H1 (cell line): ENCODE results near the gene CD14. TPM values are rescaled to one million over a fixed set of nuclear protein-coding genes. Genes with fewer than 3 reads are reported as not detected.

ENCODE experiments used
- ASH2L ChIP-seq: fragments of 200-600, 300-600 bp; sonication (generic); IDR thresholded peaks from one replicate; pipeline ENCODE4 v1.7.1; 2017; ENCODE audit warnings: low read length
- BACH1 ChIP-seq: IDR thresholded peaks from 2 replicates; pipeline ENCODE4 v1.6.1; 2012; ENCODE audit warnings: low read length, improper control_type of control experiment
- HDAC6 ChIP-seq: IDR thresholded peaks from one replicate; pipeline ENCODE4 v1.7.1; 2012; ENCODE audit warnings: low read depth, mild to moderate bottlenecking, inconsistent platforms, low read length, moderate library complexity
- JUN ChIP-seq: IDR thresholded peaks from 2 replicates; pipeline ENCODE4 v1.6.1; 2011; ENCODE audit warnings: low read depth, mild to moderate bottlenecking, improper control_type of control experiment, low read length
- SP2 ChIP-seq: IDR thresholded peaks from 2 replicates; pipeline ENCODE4 v1.6.1; 2012; ENCODE audit warnings: mild to moderate bottlenecking, low read length, inconsistent platforms
- polyA plus RNA-seq, 7 experiments: library from polyadenylated mRNA; depleted of rRNA in 3 of 7; stranded (reverse) in 5 of 7; unstranded in 2 of 7; fragments of >200 nt in 5 of 7; fragments of 200-250 nt in 2 of 7; gene quantifications; 1 replicate in 5 of 7; 2 replicates in 1 of 7; 4 replicates in 1 of 7; pipeline versions ENCODE4 v1.2.1 to v1.2.3, GENCODE V29; 2011 to 2013; ENCODE audit warnings: missing spikeins in 2 of 7, mixed read lengths in 2 of 7
- total RNA-seq: library from RNA; stranded (reverse); fragmentation: NEBNext Ultra II Directional; extraction: Animal tissue kit (Norgen Biotek cat#: 25700); gene quantifications from 2 replicates; pipeline ENCODE4 v1.2.1, GENCODE V29; 2021

The CD14 gene
- total and polyA plus RNA-seq, 2 of the 8 experiments (the other 6 are each of a cell fraction or from before 2014, with no cell fraction given): 0.15 TPM; not detected in 1

- no peak for TF ChIP-seq HDAC6
- TF ChIP-seq SP2: no peak
- no peak for TF ChIP-seq ASH2L
- no peak for TF ChIP-seq JUN
- no peak for TF ChIP-seq BACH1
Observed at GRCh38 chr5:140598836-140599235, 34.1 kb downstream of the CD14 start (continued).
